Small intestine (tissue), 7 donors: ENCODE data around the gene GNAQ. TPM values are rescaled to one million over a fixed set of nuclear protein-coding genes. Genes with fewer than 3 reads are reported as not detected.
A peak's percentile ranks its signal among the peaks of the same experiment; 100 is the strongest.

Experiments
- DNase-seq, 2 donors: peaks; one replicate each; pipeline versions ENCODE4 v3.0.0 to v3.0.0-alpha.2; 2013
- FAIRE-seq: peaks from 2 replicates; lab custom pipeline; 2012; peaks lifted over from hg19 to GRCh38; lab: Jason Lieb, UNC
- H3K27ac ChIP-seq, 3 donors: one replicate each; pipeline ENCODE4 v1.5.1; 2013; ENCODE audit warnings: low read length in 2 of 3, mild to moderate bottlenecking in 2 of 3, control low read depth in 1 of 3, inconsistent platforms in 1 of 3, low read depth in 1 of 3, moderate library complexity in 1 of 3
- H3K27me3 ChIP-seq, 3 donors: one replicate each; pipeline ENCODE4 v1.6.1; 2013; ENCODE audit warnings: low read length in 3 of 3, inconsistent platforms in 1 of 3; ENCODE audit not compliant: control insufficient read depth in 3 of 3, insufficient read depth in 3 of 3
- H3K36me3 ChIP-seq, 3 donors: one replicate each; pipeline ENCODE4 v1.6.1; 2013; ENCODE audit warnings: low read length in 3 of 3, inconsistent platforms in 1 of 3, low read depth in 1 of 3, mild to moderate bottlenecking in 1 of 3, moderate library complexity in 1 of 3; ENCODE audit not compliant: control insufficient read depth in 3 of 3, insufficient read depth in 2 of 3
- H3K4me1 ChIP-seq, 3 donors: one replicate each; pipeline ENCODE4 v1.6.1; 2013; ENCODE audit warnings: low read length in 2 of 3, inconsistent platforms in 1 of 3, low read depth in 1 of 3, mild to moderate bottlenecking in 1 of 3, moderate library complexity in 1 of 3; ENCODE audit not compliant: control insufficient read depth in 3 of 3, insufficient read depth in 2 of 3
- H3K4me3 ChIP-seq, 3 donors: one replicate each; pipeline ENCODE4 v1.5.1; 2013; ENCODE audit warnings: low read length in 3 of 3, control low read depth in 1 of 3, inconsistent platforms in 1 of 3, low read depth in 1 of 3, mild to moderate bottlenecking in 1 of 3, moderate library complexity in 1 of 3
- H3K9me3 ChIP-seq, 2 donors: one replicate each; pipeline ENCODE4 v1.6.1; 2013; ENCODE audit warnings: low read depth in 1 of 2, low read length in 1 of 2; ENCODE audit not compliant: control insufficient read depth in 2 of 2, insufficient read depth in 1 of 2
- WGBS, 3 donors: extraction: QIAGEN DNeasy Blood & Tissue Kit; methylation state at CpG; one replicate each; pipeline ENCODE4 v1.1.7; 2013; 5-methylcytosine and 5-hydroxymethylcytosine counted together
- polyA plus RNA-seq, 4 donors: library from polyadenylated mRNA; stranded (reverse) in 3 of 4; unstranded in 1 of 4; fragments of 200-250 nt in 3 of 4; fragments of 120-200 nt in 1 of 4; gene quantifications; one replicate each; pipeline versions ENCODE4 v1.2.1 to v1.2.3, GENCODE V29; 2013
- donor health status: healthy with polysubstance abuse.
- donor health status: control.
- donor health status: control.
- donor health status: Bipolar disorder and iron deficiency.
- donor health status: healthy.

GNAQ gene
- polyA plus RNA-seq, 4 donors = 10.0 to 32.3 (median 15.6) TPM

DNA sequence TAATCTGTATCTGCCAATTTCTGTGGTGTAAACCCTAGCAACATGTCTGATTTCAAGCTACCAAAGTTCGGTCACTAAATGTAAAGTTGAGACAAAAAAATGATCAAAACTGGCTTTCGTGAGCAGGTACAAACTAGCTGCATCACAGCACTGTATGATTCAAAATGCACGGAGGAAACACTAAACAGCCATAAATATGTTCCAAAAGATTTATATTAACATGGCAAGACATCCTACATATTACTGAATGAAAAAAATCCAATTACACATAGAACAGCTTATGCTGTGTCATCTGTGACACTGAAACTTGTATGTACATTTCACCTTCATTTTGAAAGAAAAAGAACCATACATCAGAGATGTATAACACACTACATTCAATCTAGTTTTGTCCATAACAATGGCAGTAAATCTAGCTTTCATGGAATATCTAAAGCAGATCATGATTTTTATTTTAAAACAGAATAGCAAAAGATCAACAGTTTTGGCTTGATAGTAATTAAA, 14.4 kb downstream of the GNAQ start:
- no peak overlapping the region for H3K4me3 ChIP-seq
- H3K9me3 ChIP-seq = no peaks in the 10 kb centered on the region
- H3K36me3 ChIP-seq = peaks cover 0 to 5% (median 0%) of the 10 kb centered on the region in 3 donors
- H3K27me3 ChIP-seq = no peaks in the 10 kb centered on the region
- FAIRE-seq (no peak), DNase-seq (no peak)
- peaks cover 0 to 4% (median 3%) of the 10 kb centered on the region in 3 donors for H3K4me1 ChIP-seq
- no peak overlapping the region for H3K27ac ChIP-seq
- 90 to 94% (median 93%) methylated on average over 3 of the region's 3 CpGs for WGBS, 3 donors

DNA sequence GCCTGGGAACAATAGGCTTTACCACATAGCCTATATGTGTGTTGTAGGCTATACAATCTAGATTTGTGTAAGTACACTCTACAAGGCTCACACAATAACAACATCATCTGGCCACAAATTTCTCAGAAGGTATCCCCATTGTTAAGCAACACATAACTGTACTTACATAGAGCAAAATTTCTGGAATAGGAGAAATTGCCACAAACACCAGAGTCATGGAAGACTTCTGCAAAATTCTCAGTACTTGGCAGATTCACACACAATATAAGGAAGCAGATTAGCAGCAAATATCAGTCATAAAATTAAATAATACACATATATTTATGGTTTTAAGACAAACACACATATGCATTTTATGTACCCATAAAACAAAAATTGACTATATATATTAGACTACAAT, 16.4 kb downstream of the GNAQ start:
- Histone ChIP-seq H3K4me3 (no peak overlapping the region), H3K27me3 (no peaks in the 10 kb centered on the region), H3K36me3 (no peaks in the 10 kb centered on the region), H3K9me3 (no peaks in the 10 kb centered on the region), H3K27ac (no peak overlapping the region), H3K4me1 (peaks cover 0 to 11% (median 5%) of the 10 kb centered on the region in 3 donors)
- DNase-seq = no peak
- FAIRE-seq = no peak

DNA sequence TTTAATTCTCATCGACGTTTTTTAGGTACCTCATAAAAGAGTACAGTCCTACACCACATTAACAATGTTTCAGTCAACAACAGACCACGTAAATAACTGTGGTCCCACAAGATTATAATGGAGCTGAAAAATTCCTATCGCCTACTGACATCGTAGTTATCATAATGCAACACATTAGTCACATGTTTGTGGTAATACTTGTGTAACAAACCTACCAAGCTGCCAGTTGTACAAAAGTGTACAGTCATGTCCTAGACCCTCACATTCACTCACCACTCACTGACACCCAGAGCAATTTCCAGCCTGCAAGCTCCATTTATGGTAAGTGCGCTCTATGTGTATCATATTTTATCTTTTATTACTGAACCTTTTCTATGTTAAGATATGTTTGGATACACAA, 16.8 kb downstream of the GNAQ start:
- 90 to 96% (median 92%) methylated on average over 6 of the region's 6 CpGs for WGBS, 3 donors
- Histone ChIP-seq H3K4me3 (no peak overlapping the region), H3K36me3 (no peaks in the 10 kb centered on the region), H3K9me3 (no peaks in the 10 kb centered on the region), H3K27ac (no peak overlapping the region), H3K4me1 (peaks cover 0 to 11% (median 7%) of the 10 kb centered on the region in 3 donors), H3K27me3 (no peaks in the 10 kb centered on the region)
- DNase-seq = no peak
- no peak for FAIRE-seq

DNA sequence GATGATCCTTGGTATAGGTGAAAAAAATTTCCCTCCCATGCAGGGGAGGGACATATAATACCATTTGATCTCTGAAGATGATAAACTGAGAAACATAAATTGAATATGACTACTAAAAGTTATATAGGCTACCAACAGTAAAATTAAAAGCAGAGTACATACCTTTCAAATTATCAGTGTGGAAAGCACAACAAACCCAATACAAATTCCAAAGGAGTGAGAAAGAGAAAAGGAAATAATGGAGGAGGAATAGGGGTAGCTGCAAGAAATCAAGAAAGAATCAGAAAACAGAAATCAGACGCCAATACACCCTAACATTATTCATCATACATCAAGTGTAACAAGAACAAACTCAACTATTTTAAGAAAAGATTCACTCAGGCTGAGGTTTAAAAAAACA, 17.7 kb downstream of the GNAQ start:
- H3K27ac ChIP-seq = no peak overlapping the region
- peaks cover 0 to 11% (median 7%) of the 10 kb centered on the region in 3 donors for H3K4me1 ChIP-seq
- no peak for DNase-seq
- no peaks in the 10 kb centered on the region for H3K36me3 ChIP-seq
- no peak for FAIRE-seq
- no peaks in the 10 kb centered on the region for H3K27me3 ChIP-seq
- 90 to 96% (median 95%) methylated on average over 1 of the region's 1 CpG for WGBS, 3 donors
- no peaks in the 10 kb centered on the region for H3K9me3 ChIP-seq
- H3K4me3 ChIP-seq = no peak overlapping the region

DNA sequence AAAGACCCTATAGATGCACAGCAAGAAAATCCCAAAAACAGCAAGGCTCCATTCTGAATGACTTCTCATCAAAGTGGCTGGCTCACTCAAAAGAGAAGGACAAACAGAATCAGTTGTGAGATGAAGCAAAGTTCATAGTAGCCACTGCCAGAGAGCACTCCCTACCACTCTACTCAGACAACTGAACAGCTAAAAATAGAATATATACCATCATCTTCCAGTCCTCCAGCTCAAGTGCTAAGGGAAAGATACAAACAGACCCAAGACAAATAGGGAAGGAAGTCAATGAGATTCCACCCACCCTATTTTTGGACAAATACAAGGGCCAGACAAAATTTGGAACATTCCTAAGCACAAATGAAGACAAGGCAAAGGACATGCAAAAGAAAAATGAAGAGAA, 20.6 kb downstream of the GNAQ start:
- H3K27me3 ChIP-seq = no peaks in the 10 kb centered on the region
- peaks cover 0 to 11% (median 7%) of the 10 kb centered on the region in 3 donors for H3K4me1 ChIP-seq
- DNase-seq = peak in 1 of 2 donors; percentile 25
- no peak for FAIRE-seq
- H3K4me3 ChIP-seq = no peak overlapping the region
- no peaks in the 10 kb centered on the region for H3K9me3 ChIP-seq
- H3K36me3 ChIP-seq = no peaks in the 10 kb centered on the region
- no peak overlapping the region for H3K27ac ChIP-seq

DNA sequence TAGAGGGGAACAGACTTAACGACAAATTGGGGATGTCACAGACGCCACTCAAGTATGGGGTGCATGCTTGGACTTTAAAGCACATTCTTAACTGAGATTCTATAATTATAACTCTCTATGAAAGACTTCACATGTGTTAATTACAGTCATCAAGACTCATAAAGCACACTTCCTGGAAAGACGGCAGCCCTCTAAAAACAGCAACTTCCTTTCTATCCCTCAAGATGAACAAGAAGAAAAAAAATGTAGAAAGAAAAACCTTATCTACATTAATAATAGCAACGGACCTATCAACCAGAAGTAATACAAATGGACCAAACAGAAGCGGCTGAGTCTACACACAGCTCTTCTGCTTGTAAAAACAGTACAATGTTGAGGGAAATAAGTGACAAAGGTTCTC, 21.2 kb downstream of the GNAQ start:
- Histone ChIP-seq H3K27me3 (no peaks in the 10 kb centered on the region), H3K36me3 (no peaks in the 10 kb centered on the region), H3K4me1 (peaks cover 0 to 11% (median 7%) of the 10 kb centered on the region in 3 donors), H3K9me3 (no peaks in the 10 kb centered on the region), H3K27ac (no peak overlapping the region), H3K4me3 (no peak overlapping the region)
- DNase-seq (no peak), FAIRE-seq (no peak)
- WGBS, 3 donors = 33 to 40% (median 40%) methylated on average over 5 of the region's 5 CpGs

DNA sequence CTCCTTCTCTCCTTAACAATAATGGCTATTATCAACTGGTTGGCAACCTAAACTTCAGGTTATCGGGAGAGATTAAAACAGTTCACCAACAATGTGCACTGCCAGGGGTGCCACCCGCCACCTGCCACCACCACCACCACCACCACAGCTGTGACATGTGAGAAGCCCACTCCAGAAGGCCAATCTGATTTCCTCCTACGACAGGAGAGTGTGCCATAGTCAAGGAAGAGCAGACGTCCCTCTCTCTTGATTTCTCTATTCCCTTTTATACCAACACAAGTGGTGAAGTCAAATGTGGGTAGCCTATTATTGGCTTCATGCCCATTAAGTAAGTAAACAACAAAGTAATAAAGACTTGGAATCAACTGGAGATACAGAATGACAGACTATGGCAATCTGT, 22.4 kb downstream of the GNAQ start:
- peaks cover 0 to 4% (median 0%) of the 10 kb centered on the region in 3 donors for H3K36me3 ChIP-seq
- H3K4me3 ChIP-seq = no peak overlapping the region
- peak overlapping the region in 1 of 3 donors; percentile 34 for H3K27ac ChIP-seq
- no peaks in the 10 kb centered on the region for H3K27me3 ChIP-seq
- no peaks in the 10 kb centered on the region for H3K9me3 ChIP-seq
- WGBS, 3 donors = 28 to 60% (median 42%) methylated on average over 4 of the region's 4 CpGs
- H3K4me1 ChIP-seq = peaks cover 6 to 15% (median 9%) of the 10 kb centered on the region in 3 donors
- DNase-seq (peak in 1 of 2 donors; percentile 17), FAIRE-seq (no peak)

DNA sequence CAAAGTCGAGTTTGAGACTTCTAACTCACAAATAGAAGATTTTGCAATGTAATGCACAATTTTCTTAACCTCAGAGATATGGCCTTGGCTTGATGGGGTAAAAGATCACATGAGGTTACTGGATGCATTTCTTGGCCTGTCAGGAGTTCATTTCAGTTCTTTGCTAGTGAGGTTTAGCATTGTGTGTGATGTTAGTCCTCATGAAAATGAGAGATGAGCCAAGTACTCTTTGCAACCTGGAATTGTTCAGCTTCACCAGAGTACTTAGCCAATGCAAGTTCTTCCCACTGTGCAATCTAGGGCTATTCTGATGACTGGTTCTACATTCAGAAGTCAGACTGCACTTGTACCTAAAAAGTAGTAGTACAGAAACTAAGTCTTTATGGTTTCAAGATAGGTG, 24.9 kb downstream of the GNAQ start:
- H3K27ac ChIP-seq = no peak overlapping the region
- no peaks in the 10 kb centered on the region for H3K27me3 ChIP-seq
- 56 to 65% (median 64%) methylated on average over 1 of the region's 1 CpG for WGBS, 3 donors
- DNase-seq (no peak), FAIRE-seq (no peak)
- peaks cover 0 to 4% (median 0%) of the 10 kb centered on the region in 3 donors for H3K36me3 ChIP-seq
- no peaks in the 10 kb centered on the region for H3K9me3 ChIP-seq
- peaks cover 12 to 18% (median 17%) of the 10 kb centered on the region in 3 donors for H3K4me1 ChIP-seq
- no peak overlapping the region for H3K4me3 ChIP-seq
